ENCODE measurements around the gene TNS1. TPM values are rescaled to one million over a fixed set of nuclear protein-coding genes. Genes with fewer than 3 reads are reported as not detected.

TNS1 gene
- total and polyA plus RNA-seq, 10 of the 15 experiments (the other 5 are each of a cell fraction or from before 2014, with no cell fraction given): 0.05 to 0.44 TPM; not detected in 8

GRCh38 chr2:217936952-217937351 lies 65.8 kb downstream of the TNS1 start (continued):
- TF ChIP-seq, protein P1, sequence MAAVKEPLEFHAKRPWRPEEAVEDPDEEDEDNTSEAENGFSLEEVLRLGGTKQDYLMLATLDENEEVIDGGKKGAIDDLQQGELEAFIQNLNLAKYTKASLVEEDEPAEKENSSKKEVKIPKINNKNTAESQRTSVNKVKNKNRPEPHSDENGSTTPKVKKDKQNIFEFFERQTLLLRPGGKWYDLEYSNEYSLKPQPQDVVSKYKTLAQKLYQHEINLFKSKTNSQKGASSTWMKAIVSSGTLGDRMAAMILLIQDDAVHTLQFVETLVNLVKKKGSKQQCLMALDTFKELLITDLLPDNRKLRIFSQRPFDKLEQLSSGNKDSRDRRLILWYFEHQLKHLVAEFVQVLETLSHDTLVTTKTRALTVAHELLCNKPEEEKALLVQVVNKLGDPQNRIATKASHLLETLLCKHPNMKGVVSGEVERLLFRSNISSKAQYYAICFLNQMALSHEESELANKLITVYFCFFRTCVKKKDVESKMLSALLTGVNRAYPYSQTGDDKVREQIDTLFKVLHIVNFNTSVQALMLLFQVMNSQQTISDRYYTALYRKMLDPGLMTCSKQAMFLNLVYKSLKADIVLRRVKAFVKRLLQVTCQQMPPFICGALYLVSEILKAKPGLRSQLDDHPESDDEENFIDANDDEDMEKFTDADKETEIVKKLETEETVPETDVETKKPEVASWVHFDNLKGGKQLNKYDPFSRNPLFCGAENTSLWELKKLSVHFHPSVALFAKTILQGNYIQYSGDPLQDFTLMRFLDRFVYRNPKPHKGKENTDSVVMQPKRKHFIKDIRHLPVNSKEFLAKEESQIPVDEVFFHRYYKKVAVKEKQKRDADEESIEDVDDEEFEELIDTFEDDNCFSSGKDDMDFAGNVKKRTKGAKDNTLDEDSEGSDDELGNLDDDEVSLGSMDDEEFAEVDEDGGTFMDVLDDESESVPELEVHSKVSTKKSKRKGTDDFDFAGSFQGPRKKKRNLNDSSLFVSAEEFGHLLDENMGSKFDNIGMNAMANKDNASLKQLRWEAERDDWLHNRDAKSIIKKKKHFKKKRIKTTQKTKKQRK (IDR thresholded peaks at IDR 0.05; ENCODE audit: low read depth, low read length): no peak
- TF ChIP-seq EGR1 (IDR thresholded peaks at IDR 0.05; ENCODE audit: borderline replicate concordance in 1 of 2, low read depth in 2 of 2, low read length in 2 of 2) (no peak), MYB (IDR thresholded peaks at IDR 0.05; ENCODE audit: borderline replicate concordance, low read depth, low read length) (no peak), HDGF (IDR thresholded peaks at IDR 0.05) (no peak), ZNF622 (IDR thresholded peaks at IDR 0.05) (no peak), NR2C2 (IDR thresholded peaks at IDR 0.05; ENCODE audit: borderline replicate concordance, control insufficient read depth, insufficient read length, low read depth) (no peak)
- TF ChIP-seq, protein P2, sequence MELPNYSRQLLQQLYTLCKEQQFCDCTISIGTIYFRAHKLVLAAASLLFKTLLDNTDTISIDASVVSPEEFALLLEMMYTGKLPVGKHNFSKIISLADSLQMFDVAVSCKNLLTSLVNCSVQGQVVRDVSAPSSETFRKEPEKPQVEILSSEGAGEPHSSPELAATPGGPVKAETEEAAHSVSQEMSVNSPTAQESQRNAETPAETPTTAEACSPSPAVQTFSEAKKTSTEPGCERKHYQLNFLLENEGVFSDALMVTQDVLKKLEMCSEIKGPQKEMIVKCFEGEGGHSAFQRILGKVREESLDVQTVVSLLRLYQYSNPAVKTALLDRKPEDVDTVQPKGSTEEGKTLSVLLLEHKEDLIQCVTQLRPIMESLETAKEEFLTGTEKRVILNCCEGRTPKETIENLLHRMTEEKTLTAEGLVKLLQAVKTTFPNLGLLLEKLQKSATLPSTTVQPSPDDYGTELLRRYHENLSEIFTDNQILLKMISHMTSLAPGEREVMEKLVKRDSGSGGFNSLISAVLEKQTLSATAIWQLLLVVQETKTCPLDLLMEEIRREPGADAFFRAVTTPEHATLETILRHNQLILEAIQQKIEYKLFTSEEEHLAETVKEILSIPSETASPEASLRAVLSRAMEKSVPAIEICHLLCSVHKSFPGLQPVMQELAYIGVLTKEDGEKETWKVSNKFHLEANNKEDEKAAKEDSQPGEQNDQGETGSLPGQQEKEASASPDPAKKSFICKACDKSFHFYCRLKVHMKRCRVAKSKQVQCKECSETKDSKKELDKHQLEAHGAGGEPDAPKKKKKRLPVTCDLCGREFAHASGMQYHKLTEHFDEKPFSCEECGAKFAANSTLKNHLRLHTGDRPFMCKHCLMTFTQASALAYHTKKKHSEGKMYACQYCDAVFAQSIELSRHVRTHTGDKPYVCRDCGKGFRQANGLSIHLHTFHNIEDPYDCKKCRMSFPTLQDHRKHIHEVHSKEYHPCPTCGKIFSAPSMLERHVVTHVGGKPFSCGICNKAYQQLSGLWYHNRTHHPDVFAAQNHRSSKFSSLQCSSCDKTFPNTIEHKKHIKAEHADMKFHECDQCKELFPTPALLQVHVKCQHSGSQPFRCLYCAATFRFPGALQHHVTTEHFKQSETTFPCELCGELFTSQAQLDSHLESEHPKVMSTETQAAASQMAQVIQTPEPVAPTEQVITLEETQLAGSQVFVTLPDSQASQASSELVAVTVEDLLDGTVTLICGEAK (IDR thresholded peaks at IDR 0.05; ENCODE audit: borderline replicate concordance): no peak
